Measurements from ENCODE around the gene PXN. TPM values are rescaled to one million over a fixed set of nuclear protein-coding genes. Genes with fewer than 3 reads are reported as not detected.

Gene PXN
- total RNA-seq, 4 donors from 2014 or later: 54.1 to 93.1 (median 65.0) TPM

GRCh38 chr12:120235369-120236323 lies 29.9 kb downstream of the PXN start:
- TF ChIP-seq, protein P1, sequence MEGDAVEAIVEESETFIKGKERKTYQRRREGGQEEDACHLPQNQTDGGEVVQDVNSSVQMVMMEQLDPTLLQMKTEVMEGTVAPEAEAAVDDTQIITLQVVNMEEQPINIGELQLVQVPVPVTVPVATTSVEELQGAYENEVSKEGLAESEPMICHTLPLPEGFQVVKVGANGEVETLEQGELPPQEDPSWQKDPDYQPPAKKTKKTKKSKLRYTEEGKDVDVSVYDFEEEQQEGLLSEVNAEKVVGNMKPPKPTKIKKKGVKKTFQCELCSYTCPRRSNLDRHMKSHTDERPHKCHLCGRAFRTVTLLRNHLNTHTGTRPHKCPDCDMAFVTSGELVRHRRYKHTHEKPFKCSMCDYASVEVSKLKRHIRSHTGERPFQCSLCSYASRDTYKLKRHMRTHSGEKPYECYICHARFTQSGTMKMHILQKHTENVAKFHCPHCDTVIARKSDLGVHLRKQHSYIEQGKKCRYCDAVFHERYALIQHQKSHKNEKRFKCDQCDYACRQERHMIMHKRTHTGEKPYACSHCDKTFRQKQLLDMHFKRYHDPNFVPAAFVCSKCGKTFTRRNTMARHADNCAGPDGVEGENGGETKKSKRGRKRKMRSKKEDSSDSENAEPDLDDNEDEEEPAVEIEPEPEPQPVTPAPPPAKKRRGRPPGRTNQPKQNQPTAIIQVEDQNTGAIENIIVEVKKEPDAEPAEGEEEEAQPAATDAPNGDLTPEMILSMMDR (IDR thresholded peaks at IDR 0.05; ENCODE audit: low read depth): no peak

- TF ChIP-seq, protein P1 (IDR thresholded peaks at IDR 0.05; ENCODE audit: low read depth): no peak
Measured at GRCh38 chr12:120234643-120235368, 30.7 kb downstream of the PXN start.

GRCh38 chr12:120231316-120232011 lies 34.1 kb downstream of the PXN start:
- TF ChIP-seq, protein P1 (IDR thresholded peaks at IDR 0.05; ENCODE audit: low read depth): no peak

- TF ChIP-seq, protein P1 (IDR thresholded peaks at IDR 0.05; ENCODE audit: low read depth): no peak
Measured at GRCh38 chr12:120230974-120231315, 34.6 kb downstream of the PXN start.

DNA sequence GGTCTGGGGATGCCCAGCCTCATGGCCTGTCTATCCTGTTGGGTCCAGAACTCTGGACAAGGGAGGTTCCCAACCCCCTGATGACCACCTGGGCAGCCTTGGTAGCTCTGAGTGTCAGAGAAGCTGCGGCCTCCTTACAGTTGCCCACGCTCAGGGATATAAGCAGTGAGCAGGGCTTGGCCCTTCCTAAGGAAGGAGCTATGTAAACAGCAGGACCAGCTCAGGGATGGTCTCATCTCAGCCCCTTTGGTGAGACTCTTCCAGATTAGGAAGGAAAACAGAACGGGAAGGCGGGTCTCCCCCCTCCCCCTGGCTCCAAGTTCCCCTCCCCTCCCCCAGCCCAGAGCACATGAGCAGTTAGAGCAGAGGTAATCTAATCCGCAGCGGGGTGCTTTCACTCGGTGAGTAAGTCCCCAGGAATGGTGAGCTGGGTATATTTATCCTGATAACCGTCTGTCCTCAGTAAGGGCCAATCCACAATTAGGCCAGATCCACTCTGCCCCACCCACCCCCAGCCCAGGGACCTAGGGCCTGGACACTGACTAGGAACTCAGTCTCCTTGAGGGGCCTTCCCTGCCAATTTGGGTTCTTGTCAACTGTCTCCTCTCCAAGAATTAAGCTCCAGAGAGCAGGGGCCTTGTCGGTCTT lies 35.1 kb downstream of the PXN start:
- TF ChIP-seq, protein P1 (IDR thresholded peaks at IDR 0.05; ENCODE audit: low read depth): no peak

GRCh38 chr12:120229487-120230325 lies 35.8 kb downstream of the PXN start:
- TF ChIP-seq, protein P1 (IDR thresholded peaks at IDR 0.05; ENCODE audit: low read depth): no peak
